GM23338 (cell line): ENCODE data around the gene ARHGEF40. TPM values are rescaled to one million over a fixed set of nuclear protein-coding genes. Genes with fewer than 3 reads are reported as not detected.

Experiments
- ATAC-seq: fragments of 200-7000 bp; cut with Tn5 transposase; 3 replicates; pipeline ENCODE4 v1.9.1; 2020
- DNase-seq: peaks from one replicate; pipeline ENCODE4 v3.0.0-alpha.2; 2015; ENCODE audit warnings: low spot score
- H2AFZ ChIP-seq: fragments of 200-600 bp; sonication (generic); 2 replicates; pipeline ENCODE4 v1.8.0; 2016; ENCODE audit warnings: antibody characterized with exemption, mild to moderate bottlenecking, moderate library complexity
- H3F3A ChIP-seq: fragments of 200-600 bp; sonication (generic); replicated peaks from 2 replicates; pipeline ENCODE4 v1.8.0; 2017; ENCODE audit warnings: antibody characterized with exemption, mixed run types, low read depth
- H3K27ac ChIP-seq: fragments of 200-600 bp; sonication (generic); 2 replicates; pipeline ENCODE4 v1.6.1; 2016; ENCODE audit warnings: low read depth
- H3K27me3 ChIP-seq: fragments of 200-600 bp; sonication (generic); 2 replicates; pipeline ENCODE4 v1.8.0; 2016; ENCODE audit warnings: mild to moderate bottlenecking, mixed run types, moderate library complexity; ENCODE audit not compliant: insufficient read depth
- H3K36me3 ChIP-seq: fragments of 200-600 bp; sonication (generic); 2 replicates; pipeline ENCODE4 v1.8.0; 2016; ENCODE audit warnings: mild to moderate bottlenecking; ENCODE audit not compliant: insufficient read depth
- H3K4me1 ChIP-seq: fragments of 200-600 bp; sonication (generic); 2 replicates; pipeline ENCODE4 v1.8.0; 2016; ENCODE audit warnings: mild to moderate bottlenecking, moderate library complexity; ENCODE audit not compliant: insufficient read depth
- H3K4me2 ChIP-seq: fragments of 200-600 bp; sonication (generic); 2 replicates; pipeline ENCODE4 v1.7.1; 2017; ENCODE audit warnings: mixed run types
- H3K4me3 ChIP-seq: fragments of 200-600 bp; sonication (generic); 2 replicates; pipeline ENCODE4 v1.6.1; 2016; ENCODE audit warnings: mixed run types
- H3K79me2 ChIP-seq: fragments of 200-600 bp; sonication (generic); replicated peaks from 2 replicates; pipeline ENCODE4 v1.8.0; 2017; ENCODE audit warnings: mild to moderate bottlenecking; ENCODE audit not compliant: insufficient read depth
- H3K9me2 ChIP-seq: fragments of 200-600 bp; sonication (generic); 2 replicates; pipeline ENCODE4 v1.8.0; 2017; ENCODE audit not compliant: insufficient read depth
- H4K20me1 ChIP-seq: fragments of 200-600 bp; sonication (generic); replicated peaks from 2 replicates; pipeline ENCODE4 v1.8.0; 2017; ENCODE audit warnings: mild to moderate bottlenecking; ENCODE audit not compliant: insufficient read depth
- H3K27ac Mint-ChIP-seq: 2 replicates; pipeline ENCODE4 v1.8.0; 2020; ENCODE audit warnings: inconsistent platforms, mild to moderate bottlenecking, moderate library complexity, mixed read lengths
- H3K27me3 Mint-ChIP-seq: 3 replicates; pipeline ENCODE4 v1.8.0; 2022; ENCODE audit warnings: low read depth, mild to moderate bottlenecking, moderate library complexity, mixed read lengths, inconsistent platforms; ENCODE audit not compliant: insufficient read depth, poor library complexity
- H3K36me3 Mint-ChIP-seq: 3 replicates; pipeline ENCODE4 v1.8.0; 2021; ENCODE audit warnings: low read depth, mild to moderate bottlenecking, inconsistent platforms, moderate library complexity, mixed read lengths
- H3K4me1 Mint-ChIP-seq: 3 replicates; pipeline ENCODE4 v1.8.0; 2020; ENCODE audit warnings: mild to moderate bottlenecking, inconsistent platforms, mixed read lengths
- H3K4me3 Mint-ChIP-seq: 3 replicates; pipeline ENCODE4 v1.8.0; 2021; ENCODE audit warnings: moderate library complexity, mild to moderate bottlenecking, inconsistent platforms, mixed read lengths
- H3K9me3 Mint-ChIP-seq: 3 replicates; pipeline ENCODE4 v1.8.0; 2020; ENCODE audit warnings: moderate library complexity, mild to moderate bottlenecking, inconsistent platforms, mixed read lengths
- CREB1 ChIP-seq: fragments of 250-450 bp; sonication (Bioruptor Pico); IDR thresholded peaks from 2 replicates; pipeline ENCODE4 v1.5.0; 2020; ENCODE audit warnings: low read depth, mild to moderate bottlenecking, moderate library complexity
- CTCF ChIP-seq, 2 experiments: fragments of 200-600 bp in 1 of 2; sonication (generic) in 1 of 2; conservative IDR thresholded peaks; 2 replicates each; pipeline versions ENCODE4 v1.5.1 to v1.6.1; 2016 to 2017; ENCODE audit warnings: antibody characterized with exemption in 2 of 2, low read depth in 2 of 2, mild to moderate bottlenecking in 2 of 2, moderate library complexity in 1 of 2
- ETS1 ChIP-seq: IDR thresholded peaks from 2 replicates; pipeline ENCODE4 v1.6.1; 2016; ENCODE audit warnings: antibody characterized with exemption
- EZH2 ChIP-seq: fragments of 200-600 bp; sonication (generic); IDR thresholded peaks from one replicate; pipeline ENCODE4 v1.8.0; 2017; ENCODE audit warnings: antibody characterized with exemption, mild to moderate bottlenecking, low read depth; ENCODE audit not compliant: unreplicated experiment
- EZH2phosphoT487 ChIP-seq: fragments of 200-600 bp; sonication (generic); IDR thresholded peaks from one replicate; pipeline ENCODE4 v1.8.1; 2018; ENCODE audit warnings: antibody characterized with exemption; ENCODE audit not compliant: unreplicated experiment
- JUNB ChIP-seq: IDR thresholded peaks from one replicate; pipeline ENCODE4 v1.6.1; 2016; ENCODE audit warnings: antibody characterized with exemption; ENCODE audit not compliant: unreplicated experiment
- NANOG ChIP-seq: IDR thresholded peaks from 2 replicates; pipeline ENCODE4 v1.6.1; 2016; ENCODE audit warnings: antibody characterized with exemption, borderline replicate concordance
- POLR2AphosphoS5 ChIP-seq: IDR thresholded peaks from 2 replicates; pipeline ENCODE4 v1.6.1; 2016; ENCODE audit warnings: antibody characterized with exemption, low read depth
- REST ChIP-seq: IDR thresholded peaks from one replicate; pipeline ENCODE4 v1.6.1; 2018; ENCODE audit warnings: antibody characterized with exemption; ENCODE audit not compliant: unreplicated experiment
- STAT1 ChIP-seq: IDR thresholded peaks from one replicate; pipeline ENCODE4 v1.6.1; 2016; ENCODE audit warnings: antibody characterized with exemption; ENCODE audit not compliant: unreplicated experiment
- ZNF114 ChIP-seq: fragments of 250-450 bp; sonication (Bioruptor Pico); IDR thresholded peaks from 2 replicates; pipeline ENCODE4 v1.5.0; 2020; ENCODE audit warnings: mild to moderate bottlenecking, moderate library complexity
- ZNF331 ChIP-seq: fragments of 250-450 bp; sonication (Bioruptor Pico); IDR thresholded peaks from 2 replicates; pipeline ENCODE4 v1.5.0; 2020; ENCODE audit warnings: low read depth, mild to moderate bottlenecking, moderate library complexity
- ZNF462 ChIP-seq: fragments of 250-450 bp; sonication (Bioruptor Pico); IDR thresholded peaks from 2 replicates; pipeline ENCODE4 v1.5.0; 2020; ENCODE audit warnings: mild to moderate bottlenecking, moderate library complexity
- polyA plus RNA-seq: library from polyadenylated mRNA; unstranded; fragments of >200 nt; fragmentation: Nextera tagmentation; extraction: Ambion mirVana; gene quantifications from 2 replicates; pipeline ENCODE4 v1.2.1, GENCODE V29; 2016
- total RNA-seq: library from RNA; depleted of rRNA; stranded (reverse); fragments of >200 nt; shearing (Covaris generic); gene quantifications from 2 replicates; pipeline ENCODE4 v1.2.3, GENCODE V29; 2014

Gene ARHGEF40
- total and polyA plus RNA-seq, 2 experiments from 2014 or later, result 17.7 to 44.6 TPM

- no peaks in the 10 kb centered on the region for H3K79me2 ChIP-seq
- DNase-seq, result no peak
- no peaks in the 10 kb centered on the region for H3K36me3 Mint-ChIP-seq
- TF ChIP-seq ETS1 (no peak), POLR2AphosphoS5 (no peak), CREB1 (CRISPR knock-in tag) (no peak), ZNF114 (CRISPR knock-in tag) (no peak), NANOG (no peak), ZNF462 (CRISPR knock-in tag) (no peak), CTCF (conservative IDR thresholded peaks at IDR 0.05; ENCODE audit: low read depth in 2 of 2) (no peak), ZNF331 (no peak), JUNB (no peak), EZH2phosphoT487 (no peak), EZH2 (no peak), REST (no peak), STAT1 (no peak)
- H3K4me3 Mint-ChIP-seq, result no peak overlapping the region
- no peak overlapping the region for H3K27ac Mint-ChIP-seq
- peaks cover 10% of the 10 kb centered on the region; the same call in 2 of the 3 replicates for H3K4me1 Mint-ChIP-seq
- no peaks in the 10 kb centered on the region; the same call in 1 of the 2 replicates for H3K9me2 ChIP-seq
- H3F3A ChIP-seq, result no peaks in the 10 kb centered on the region
- H2AFZ ChIP-seq, result no peak overlapping the region
- H4K20me1 ChIP-seq, result no peaks in the 10 kb centered on the region
- H3K36me3 ChIP-seq, result no peaks in the 10 kb centered on the region
- peaks cover 5% of the 10 kb centered on the region for H3K27me3 Mint-ChIP-seq
- no peaks in the 10 kb centered on the region for H3K27me3 ChIP-seq
- no peak overlapping the region for H3K4me3 ChIP-seq
- no peak for ATAC-seq
- peaks cover 6% of the 10 kb centered on the region; the same call in 1 of the 2 replicates for H3K4me1 ChIP-seq
- H3K4me2 ChIP-seq, result no peak overlapping the region
- H3K27ac ChIP-seq, result no peak overlapping the region
- H3K9me3 Mint-ChIP-seq, result no peaks in the 10 kb centered on the region
Measured at GRCh38 chr14:21053184-21054122, 16.7 kb upstream of the ARHGEF40 start.
